ENCODE measurements around the gene LRRFIP2. TPM values are rescaled to one million over a fixed set of nuclear protein-coding genes. Genes with fewer than 3 reads are reported as not detected.
"Not testable (repeated sequence)": the region's sequence is repeated elsewhere in the genome, so short reads cannot be mapped to it uniquely, and the experiment has no call there.

LRRFIP2 gene
- total RNA-seq, 2 experiments from 2014 or later, result 25.9 to 30.7 TPM

DNA sequence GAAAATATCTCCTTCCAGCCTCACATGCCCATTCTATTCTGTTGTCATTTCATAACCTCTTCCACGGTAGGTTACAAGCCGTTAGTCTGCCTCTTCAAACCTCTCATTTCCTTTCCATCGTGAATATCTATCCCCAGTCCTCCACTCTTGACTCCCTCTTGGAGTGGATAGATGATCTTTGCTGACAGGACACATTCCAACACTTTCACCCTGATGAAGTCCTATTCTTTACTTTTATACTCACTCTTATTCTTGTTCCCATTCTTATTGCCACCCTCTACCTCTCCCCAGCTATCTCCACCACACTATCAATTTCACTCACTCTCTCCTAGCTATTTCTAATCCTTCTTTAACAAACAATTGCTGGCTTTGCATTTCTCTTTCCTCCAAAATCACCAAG lies 34.2 kb upstream of the LRRFIP2 start:
- H3K27me3 Mint-ChIP-seq; H3K36me3 Mint-ChIP-seq; DNase-seq; H3K4me1 Mint-ChIP-seq (ENCODE audit: low read depth); CTCF ChIA-PET; POLR2A ChIA-PET; intact Hi-C loops (cut with micrococcal nuclease); H3K4me3 Mint-ChIP-seq; H3K27ac Mint-ChIP-seq; H3K9me3 Mint-ChIP-seq: not testable (repeated sequence)

DNA sequence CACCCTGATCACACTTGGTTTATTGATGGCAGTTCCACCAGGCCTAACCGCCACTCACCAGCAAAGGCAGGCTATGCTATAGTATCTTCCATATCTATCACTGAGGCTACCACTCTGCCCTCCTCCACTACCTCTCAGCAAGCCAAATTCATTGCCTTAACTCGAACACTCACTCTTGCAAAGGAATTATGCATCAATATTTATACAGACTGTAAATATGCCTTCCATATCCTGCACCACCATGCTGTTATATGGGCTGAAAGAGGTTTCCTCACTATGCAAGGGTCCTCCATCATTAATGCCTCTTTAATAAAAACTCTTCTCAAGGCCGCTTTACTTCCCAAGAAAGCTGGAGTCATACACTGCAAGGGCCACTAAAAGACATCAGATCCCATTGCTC lies 33.6 kb upstream of the LRRFIP2 start:
- H3K4me1 Mint-ChIP-seq (ENCODE audit: low read depth); H3K9me3 Mint-ChIP-seq; DNase-seq; H3K27ac Mint-ChIP-seq; H3K36me3 Mint-ChIP-seq; POLR2A ChIA-PET; intact Hi-C loops (cut with micrococcal nuclease); H3K27me3 Mint-ChIP-seq; CTCF ChIA-PET; H3K4me3 Mint-ChIP-seq: not testable (repeated sequence)

DNA sequence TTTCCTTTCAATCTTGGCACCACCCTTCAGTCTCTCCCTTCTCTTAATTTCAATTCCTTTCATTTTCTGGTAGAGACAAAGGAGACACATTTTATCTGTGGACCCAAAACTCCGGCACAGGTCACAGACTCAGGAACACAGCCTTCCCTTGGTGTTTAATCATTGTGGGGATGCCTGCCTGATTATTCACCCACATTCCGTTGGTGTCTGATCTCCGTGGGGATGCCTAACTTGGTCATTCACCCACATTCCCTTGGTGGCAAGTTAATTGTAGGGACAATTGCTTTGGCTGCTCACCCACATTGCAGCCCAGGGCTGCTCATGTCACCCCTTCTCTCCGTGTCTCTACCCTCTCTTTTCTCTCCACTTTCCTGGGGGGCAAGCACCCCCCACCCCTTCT lies 31.7 kb upstream of the LRRFIP2 start:
- H3K9me3 Mint-ChIP-seq; H3K4me3 Mint-ChIP-seq; intact Hi-C loops (cut with micrococcal nuclease); POLR2A ChIA-PET; H3K4me1 Mint-ChIP-seq (ENCODE audit: low read depth); CTCF ChIA-PET; H3K27me3 Mint-ChIP-seq; H3K27ac Mint-ChIP-seq; DNase-seq; H3K36me3 Mint-ChIP-seq: not testable (repeated sequence)

GRCh38 chr3:37204314-37204713 lies 29.9 kb upstream of the LRRFIP2 start:
- CTCF ChIA-PET, result no interaction called here
- H3K4me3 Mint-ChIP-seq, result no peak overlapping the region
- no peaks in the 10 kb centered on the region for H3K4me1 Mint-ChIP-seq (ENCODE audit: low read depth)
- no peak for DNase-seq
- POLR2A ChIA-PET, result no interaction called here
- intact Hi-C loops (cut with micrococcal nuclease), result no loop called here
- H3K27me3 Mint-ChIP-seq, result no peaks in the 10 kb centered on the region
- H3K27ac Mint-ChIP-seq, result no peak overlapping the region
- no peaks in the 10 kb centered on the region for H3K36me3 Mint-ChIP-seq
- no peaks in the 10 kb centered on the region for H3K9me3 Mint-ChIP-seq

- intact Hi-C loops (cut with micrococcal nuclease), result no loop called here
These were observed 27.7 kb upstream of the LRRFIP2 start for GRCh38 chr3:37202035-37202434.

DNA sequence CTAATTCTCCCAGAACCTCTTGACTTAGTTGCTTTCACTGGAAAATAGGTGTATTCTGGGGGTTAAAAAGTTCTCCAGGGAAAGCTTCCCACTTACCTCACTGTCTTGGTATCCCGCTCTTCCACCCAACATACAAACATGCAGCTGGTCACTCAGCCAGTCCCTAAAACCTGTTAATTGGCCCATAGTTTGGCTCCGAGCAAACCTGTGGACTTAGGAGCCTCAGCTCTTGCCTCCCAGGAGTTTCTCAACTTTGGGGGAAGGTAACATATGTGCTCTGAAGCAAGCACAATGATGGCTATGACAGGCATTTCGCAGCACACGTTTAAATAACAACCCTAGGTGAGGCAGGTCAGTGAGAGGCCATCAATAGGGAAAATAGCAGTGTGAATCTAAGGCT lies 25.8 kb upstream of the LRRFIP2 start:
- POLR2A ChIA-PET, result no interaction called here
- no peak overlapping the region for H3K4me3 Mint-ChIP-seq

More at GRCh38 chr3:37202035-37202434, 27.7 kb upstream of the LRRFIP2 start:
- Mint-ChIP-seq H3K4me1 (ENCODE audit: low read depth) (no peaks in the 10 kb centered on the region), H3K4me3 (no peak overlapping the region), H3K27ac (no peak overlapping the region), H3K9me3 (no peaks in the 10 kb centered on the region), H3K27me3 (no peaks in the 10 kb centered on the region), H3K36me3 (no peaks in the 10 kb centered on the region)
- POLR2A ChIA-PET, result interaction anchor here (0.7 kb wide), 1 partner anchor 15 kb away, joined by 3 read pairs; no protein-coding TSS in a partner anchor
- no peak for DNase-seq
- CTCF ChIA-PET, result no interaction called here

GRCh38 chr3:37198996-37199395 lies 24.6 kb upstream of the LRRFIP2 start:
- intact Hi-C loops (cut with micrococcal nuclease), result no loop called here
- Mint-ChIP-seq H3K27me3 (no peaks in the 10 kb centered on the region), H3K4me3 (no peak overlapping the region), H3K4me1 (ENCODE audit: low read depth) (no peaks in the 10 kb centered on the region), H3K9me3 (no peaks in the 10 kb centered on the region), H3K36me3 (no peaks in the 10 kb centered on the region), H3K27ac (no peak overlapping the region)
- DNase-seq, result no peak
- ChIA-PET POLR2A (no interaction called here), CTCF (no interaction called here)

More for the DNA sequence above, 25.8 kb upstream of the LRRFIP2 start:
- no peak for DNase-seq
- Mint-ChIP-seq H3K36me3 (no peaks in the 10 kb centered on the region), H3K9me3 (no peaks in the 10 kb centered on the region), H3K27me3 (no peaks in the 10 kb centered on the region), H3K4me1 (ENCODE audit: low read depth) (no peaks in the 10 kb centered on the region), H3K27ac (no peak overlapping the region)
- CTCF ChIA-PET, result no interaction called here
- intact Hi-C loops (cut with micrococcal nuclease), result no loop called here

DNA sequence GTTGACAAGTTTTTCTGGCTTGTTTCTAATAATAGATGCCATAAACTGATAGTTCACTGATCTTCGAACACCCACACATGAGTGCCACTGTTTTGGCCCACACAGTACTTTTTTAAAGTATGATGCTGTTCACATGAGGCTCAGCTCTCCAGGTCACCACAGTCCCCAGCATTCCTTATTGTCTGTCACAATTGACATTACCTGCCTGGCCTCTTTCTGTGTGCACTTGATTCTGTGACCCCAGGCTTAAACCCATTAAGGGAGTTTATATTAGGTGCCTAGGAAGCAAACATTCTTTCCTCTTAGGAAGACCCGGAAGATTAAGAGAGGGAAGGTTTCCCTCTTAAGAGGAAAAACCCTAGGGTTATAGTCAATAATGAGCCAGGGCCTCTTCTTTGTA lies 24.2 kb upstream of the LRRFIP2 start:
- POLR2A ChIA-PET, result no interaction called here
- Mint-ChIP-seq H3K4me1 (ENCODE audit: low read depth) (no peaks in the 10 kb centered on the region), H3K27me3 (no peaks in the 10 kb centered on the region), H3K36me3 (no peaks in the 10 kb centered on the region), H3K9me3 (no peaks in the 10 kb centered on the region), H3K27ac (no peak overlapping the region), H3K4me3 (no peak overlapping the region)
- intact Hi-C loops (cut with micrococcal nuclease), result no loop called here
- DNase-seq, result no peak
- CTCF ChIA-PET, result no interaction called here

- DNase-seq, result no peak
- Mint-ChIP-seq H3K4me3 (no peak overlapping the region), H3K9me3 (no peaks in the 10 kb centered on the region), H3K4me1 (ENCODE audit: low read depth) (no peaks in the 10 kb centered on the region), H3K36me3 (no peaks in the 10 kb centered on the region), H3K27me3 (no peaks in the 10 kb centered on the region), H3K27ac (no peak overlapping the region)
- ChIA-PET POLR2A (no interaction called here), CTCF (no interaction called here)
- intact Hi-C loops (cut with micrococcal nuclease), result no loop called here
These were observed 23.5 kb upstream of the LRRFIP2 start for GRCh38 chr3:37197810-37198371.

DNA sequence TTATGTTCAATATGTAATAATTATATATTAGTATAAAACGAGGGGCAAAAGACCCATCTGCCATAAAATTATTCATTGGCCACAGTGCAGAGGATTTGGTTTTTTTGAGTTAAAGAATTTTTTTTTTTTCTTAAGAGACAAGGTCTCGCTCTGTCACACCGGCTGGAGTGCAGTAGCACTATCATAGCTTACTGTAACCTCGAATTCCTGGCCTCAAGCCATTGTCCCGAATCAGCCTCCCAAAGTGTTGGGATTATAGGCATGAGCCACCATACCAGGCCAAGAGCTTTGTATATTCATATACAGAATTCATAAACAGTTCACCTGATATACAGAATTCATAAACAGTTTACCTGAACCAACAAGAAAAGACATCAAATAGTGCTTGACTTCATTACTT lies 20.2 kb upstream of the LRRFIP2 start:
- no peak for DNase-seq
- ChIA-PET CTCF (no interaction called here), POLR2A (no interaction called here)
- no peaks in the 10 kb centered on the region for H3K27me3 Mint-ChIP-seq
- H3K27ac Mint-ChIP-seq, result no peak overlapping the region
- H3K4me1 Mint-ChIP-seq (ENCODE audit: low read depth), result no peaks in the 10 kb centered on the region
- no peaks in the 10 kb centered on the region for H3K9me3 Mint-ChIP-seq
- H3K36me3 Mint-ChIP-seq, result no peaks in the 10 kb centered on the region
- H3K4me3 Mint-ChIP-seq, result no peak overlapping the region
- intact Hi-C loops (cut with micrococcal nuclease), result no loop called here

DNA sequence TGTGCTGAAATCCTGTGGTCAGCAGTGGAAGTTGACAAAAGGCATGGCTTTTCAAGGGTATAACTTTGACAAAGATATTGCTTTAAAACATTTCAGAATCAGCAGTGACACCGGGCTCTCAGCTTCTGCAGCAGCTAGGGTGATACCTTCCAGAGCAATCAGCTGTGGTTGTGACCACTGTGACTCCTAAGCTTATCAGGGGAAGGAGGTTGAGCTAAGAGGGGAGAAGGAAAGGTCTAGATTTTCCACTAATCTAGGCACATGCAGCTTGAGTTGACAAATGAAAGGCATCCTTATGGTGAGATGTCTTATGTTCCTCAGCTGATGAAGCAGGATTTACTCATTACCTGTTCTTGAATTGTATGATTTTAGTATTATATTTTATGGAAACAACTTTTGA lies 16.3 kb upstream of the LRRFIP2 start:
- Mint-ChIP-seq H3K27ac (no peak overlapping the region), H3K4me1 (ENCODE audit: low read depth) (no peaks in the 10 kb centered on the region), H3K36me3 (no peaks in the 10 kb centered on the region), H3K27me3 (no peaks in the 10 kb centered on the region), H3K9me3 (no peaks in the 10 kb centered on the region), H3K4me3 (no peak overlapping the region)
- intact Hi-C loops (cut with micrococcal nuclease), result no loop called here
- DNase-seq, result no peak
- ChIA-PET CTCF (no interaction called here), POLR2A (no interaction called here)

DNA sequence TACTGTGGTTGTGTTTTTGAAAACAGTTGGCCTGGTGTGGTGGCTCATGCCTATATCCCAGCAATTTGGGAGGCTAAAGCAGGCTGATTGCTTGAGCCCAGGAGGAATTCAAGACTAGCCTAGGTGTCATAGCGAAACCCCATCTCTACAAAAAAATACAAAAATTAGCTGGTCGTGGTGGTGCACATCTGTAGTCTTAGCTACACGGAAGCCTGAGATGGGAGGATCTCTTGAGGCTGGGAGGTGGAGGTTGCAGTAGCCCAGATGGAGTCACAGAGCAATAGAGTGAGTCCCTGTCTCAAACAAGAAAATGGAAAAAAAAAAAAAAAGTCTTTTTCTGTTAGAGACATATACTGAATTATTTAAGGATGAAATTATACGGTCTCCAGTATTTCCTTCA lies 14.7 kb upstream of the LRRFIP2 start:
- Mint-ChIP-seq H3K9me3 (no peaks in the 10 kb centered on the region), H3K27ac (no peak overlapping the region), H3K27me3 (no peaks in the 10 kb centered on the region), H3K36me3 (no peaks in the 10 kb centered on the region), H3K4me3 (no peak overlapping the region), H3K4me1 (ENCODE audit: low read depth) (no peaks in the 10 kb centered on the region)
- intact Hi-C loops (cut with micrococcal nuclease), result no loop called here
- no peak for DNase-seq
- POLR2A ChIA-PET, result no interaction called here
- CTCF ChIA-PET, result no interaction called here

GRCh38 chr3:37183976-37184375 lies 9.6 kb upstream of the LRRFIP2 start:
- no peak overlapping the region for H3K27ac Mint-ChIP-seq
- intact Hi-C loops (cut with micrococcal nuclease), result no loop called here
- POLR2A ChIA-PET, result no interaction called here
- H3K4me3 Mint-ChIP-seq, result no peak overlapping the region
- H3K36me3 Mint-ChIP-seq, result no peaks in the 10 kb centered on the region
- H3K27me3 Mint-ChIP-seq, result no peaks in the 10 kb centered on the region
- peaks cover 8% of the 10 kb centered on the region for H3K4me1 Mint-ChIP-seq (ENCODE audit: low read depth)
- CTCF ChIA-PET, result interaction anchor here (0.6 kb wide), 1 partner anchor 226 kb away, joined by 3 read pairs; no protein-coding TSS in a partner anchor
- DNase-seq, result no peak
- H3K9me3 Mint-ChIP-seq, result no peaks in the 10 kb centered on the region
